Measurements from ENCODE around the gene NSD1.

Gene NSD1

DNA sequence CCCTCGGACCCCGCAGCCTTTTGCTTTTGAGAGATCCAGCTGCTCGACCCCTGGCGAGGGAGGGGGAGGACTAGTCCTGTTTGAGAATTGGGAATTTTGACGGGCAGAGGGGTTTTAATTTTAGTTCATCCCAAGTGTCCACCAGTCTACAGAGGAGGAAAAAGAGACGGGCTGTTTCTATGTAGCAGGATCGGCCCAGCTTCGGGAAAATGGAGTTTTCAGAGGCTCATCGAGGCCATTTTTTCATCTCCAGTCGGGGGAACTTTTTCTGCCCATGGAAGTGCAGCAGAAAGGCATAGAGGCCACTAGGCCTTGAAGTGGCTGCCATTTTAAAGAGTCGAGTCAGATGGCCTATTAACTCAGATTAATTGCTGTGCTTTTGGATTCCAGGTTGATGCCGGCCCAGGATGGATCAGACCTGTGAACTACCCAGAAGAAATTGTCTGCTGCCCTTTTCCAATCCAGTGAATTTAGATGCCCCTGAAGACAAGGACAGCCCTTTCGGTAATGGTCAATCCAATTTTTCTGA, 1.2 kb downstream of the NSD1 start:
- H3K4ac ChIP-seq (ENCODE audit: low read depth in 1 of 2, low read length in 2 of 2), result peak overlapping the region; percentile 80 to 96
- H2AK5ac ChIP-seq (ENCODE audit: low read length, severe bottlenecking), result peak overlapping the region; percentile 94
- no peak overlapping the region for H2BK12ac ChIP-seq (ENCODE audit: low read length in 2 of 2)
- H3K27ac ChIP-seq (ENCODE audit: low read length, poor library complexity, severe bottlenecking), result peak overlapping the region; percentile 51
- no peaks in the 10 kb centered on the region for H3K9me3 ChIP-seq (ENCODE audit: control insufficient read depth, low read length)
- H3K23ac ChIP-seq (ENCODE audit: low read length in 2 of 2), result peak overlapping the region in 1 of 2 experiments; percentile 83
- peak overlapping the region; percentile 92 for H3K9ac ChIP-seq (ENCODE audit: low read length)
- peak overlapping the region; percentile 99 to 100 for H3K18ac ChIP-seq (ENCODE audit: low read depth in 1 of 2, low read length in 2 of 2)
- WGBS, result 24% methylated on average over 13 of the region's 13 CpGs
- peaks cover 11 to 39% of the 10 kb centered on the region in 2 experiments for H3K36me3 ChIP-seq (ENCODE audit: control insufficient read depth in 1 of 2, insufficient read depth in 2 of 2, low read depth in 1 of 2, low read length in 2 of 2)
- H3K27me3 ChIP-seq (ENCODE audit: control insufficient read depth in 1 of 2, insufficient read depth in 1 of 2, low read length in 2 of 2), result no peaks in the 10 kb centered on the region
- H4K91ac ChIP-seq (ENCODE audit: low read length), result peak overlapping the region; percentile 99
- peak; percentile 36 for DNase-seq
- H2BK5ac ChIP-seq (ENCODE audit: low read depth, low read length, poor library complexity, severe bottlenecking), result no peak overlapping the region
- H2BK15ac ChIP-seq (ENCODE audit: low read depth, poor library complexity, severe bottlenecking), result no peak overlapping the region
- H3K79me1 ChIP-seq (replicated peaks; ENCODE audit: low read length, poor library complexity, severe bottlenecking), result peaks cover 6% of the 10 kb centered on the region
- peak overlapping the region; percentile 97 for H2BK120ac ChIP-seq (ENCODE audit: low read depth, low read length)
- H3K4me2 ChIP-seq (ENCODE audit: low read length, poor library complexity, severe bottlenecking), result peak overlapping the region; percentile 97
- H4K8ac ChIP-seq (ENCODE audit: low read length), result peak overlapping the region; percentile 100
- H2AFZ ChIP-seq (ENCODE audit: low read depth, low read length), result peak overlapping the region; percentile 48
- H3K4me1 ChIP-seq (ENCODE audit: control insufficient read depth, insufficient read depth, low read depth, low read length), result peaks cover 31% of the 10 kb centered on the region
- H3K14ac ChIP-seq (ENCODE audit: low read length in 2 of 2), result peak overlapping the region in 1 of 2 experiments; percentile 70
- peak overlapping the region; percentile 80 to 83 for H3K4me3 ChIP-seq (ENCODE audit: insufficient read depth in 1 of 2, low read depth in 1 of 2, low read length in 2 of 2)

DNA sequence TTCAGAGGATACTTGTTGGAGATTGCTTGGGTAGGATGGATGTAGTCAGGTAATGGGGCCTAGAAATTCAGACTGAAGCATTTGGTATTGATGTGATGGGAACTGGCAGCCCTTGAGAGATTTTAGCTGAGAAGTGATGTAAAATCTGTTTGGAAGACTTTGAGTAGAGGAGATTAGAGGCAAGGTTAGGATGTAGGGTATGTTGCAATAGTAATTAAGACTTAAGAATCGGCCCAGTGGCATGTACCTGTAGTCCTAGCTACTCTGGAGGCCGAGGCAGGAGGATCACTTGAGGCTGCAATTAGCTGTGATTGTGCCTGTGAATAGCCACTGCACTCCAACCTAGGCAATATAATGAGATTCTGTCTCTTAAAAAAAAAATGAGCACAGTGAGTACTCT, 6.7 kb downstream of the NSD1 start:
- Histone ChIP-seq H4K91ac (ENCODE audit: low read length) (no peak overlapping the region), H3K9me3 (ENCODE audit: control insufficient read depth, low read length) (no peaks in the 10 kb centered on the region), H2AFZ (ENCODE audit: low read depth, low read length) (no peak overlapping the region), H3K23ac (ENCODE audit: low read length in 2 of 2) (no peak overlapping the region), H2BK12ac (ENCODE audit: low read length in 2 of 2) (no peak overlapping the region), H2AK5ac (ENCODE audit: low read length, severe bottlenecking) (no peak overlapping the region), H3K79me1 (replicated peaks; ENCODE audit: low read length, poor library complexity, severe bottlenecking) (no peaks in the 10 kb centered on the region), H3K4ac (ENCODE audit: low read depth in 1 of 2, low read length in 2 of 2) (no peak overlapping the region), H2BK120ac (ENCODE audit: low read depth, low read length) (no peak overlapping the region), H3K9ac (ENCODE audit: low read length) (no peak overlapping the region), H3K27me3 (ENCODE audit: control insufficient read depth in 1 of 2, insufficient read depth in 1 of 2, low read length in 2 of 2) (no peaks in the 10 kb centered on the region), H4K8ac (ENCODE audit: low read length) (no peak overlapping the region), H2BK15ac (ENCODE audit: low read depth, poor library complexity, severe bottlenecking) (no peak overlapping the region), H3K14ac (ENCODE audit: low read length in 2 of 2) (no peak overlapping the region), H3K18ac (ENCODE audit: low read depth in 1 of 2, low read length in 2 of 2) (no peak overlapping the region), H3K4me2 (ENCODE audit: low read length, poor library complexity, severe bottlenecking) (no peak overlapping the region), H3K4me1 (ENCODE audit: control insufficient read depth, insufficient read depth, low read depth, low read length) (peaks cover 6% of the 10 kb centered on the region), H3K4me3 (ENCODE audit: insufficient read depth in 1 of 2, low read depth in 1 of 2, low read length in 2 of 2) (no peak overlapping the region), H2BK5ac (ENCODE audit: low read depth, low read length, poor library complexity, severe bottlenecking) (no peak overlapping the region), H3K36me3 (ENCODE audit: control insufficient read depth in 1 of 2, insufficient read depth in 2 of 2, low read depth in 1 of 2, low read length in 2 of 2) (peaks cover 27 to 81% of the 10 kb centered on the region in 2 experiments), H3K27ac (ENCODE audit: low read length, poor library complexity, severe bottlenecking) (no peak overlapping the region)
- WGBS, result 96% methylated on average over 2 of the region's 2 CpGs
- no peak for DNase-seq

DNA sequence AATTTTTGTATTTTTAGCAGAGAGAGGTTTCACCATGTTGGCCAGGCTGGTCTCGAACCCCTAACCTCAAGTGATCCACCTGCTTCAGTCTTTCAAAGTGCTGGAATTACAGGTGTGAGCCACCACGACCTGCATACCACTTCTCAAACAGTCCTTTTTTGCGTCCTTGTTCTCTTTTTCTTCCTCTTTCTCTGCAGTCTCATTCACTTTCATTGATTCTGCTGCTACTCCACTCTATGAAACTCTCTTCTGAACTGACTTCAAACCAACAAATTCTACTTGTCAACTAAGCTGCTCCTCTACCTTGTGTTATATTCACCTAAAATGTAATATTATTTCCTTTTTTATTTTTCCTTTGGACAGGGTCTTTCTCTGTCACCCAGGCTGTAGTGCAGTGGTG, 7.9 kb downstream of the NSD1 start:
- Histone ChIP-seq H3K14ac (ENCODE audit: low read length in 2 of 2) (no peak overlapping the region), H3K4me1 (ENCODE audit: control insufficient read depth, insufficient read depth, low read depth, low read length) (peaks cover 3% of the 10 kb centered on the region), H2BK15ac (ENCODE audit: low read depth, poor library complexity, severe bottlenecking) (no peak overlapping the region), H3K18ac (ENCODE audit: low read depth in 1 of 2, low read length in 2 of 2) (no peak overlapping the region), H4K91ac (ENCODE audit: low read length) (no peak overlapping the region), H3K23ac (ENCODE audit: low read length in 2 of 2) (no peak overlapping the region), H3K36me3 (ENCODE audit: control insufficient read depth in 1 of 2, insufficient read depth in 2 of 2, low read depth in 1 of 2, low read length in 2 of 2) (peaks cover 35 to 80% of the 10 kb centered on the region in 2 experiments), H3K9ac (ENCODE audit: low read length) (no peak overlapping the region), H2AFZ (ENCODE audit: low read depth, low read length) (no peak overlapping the region), H3K27me3 (ENCODE audit: control insufficient read depth in 1 of 2, insufficient read depth in 1 of 2, low read length in 2 of 2) (no peaks in the 10 kb centered on the region), H2AK5ac (ENCODE audit: low read length, severe bottlenecking) (no peak overlapping the region), H3K4ac (ENCODE audit: low read depth in 1 of 2, low read length in 2 of 2) (no peak overlapping the region), H3K4me3 (ENCODE audit: insufficient read depth in 1 of 2, low read depth in 1 of 2, low read length in 2 of 2) (no peak overlapping the region), H3K9me3 (ENCODE audit: control insufficient read depth, low read length) (no peaks in the 10 kb centered on the region), H4K8ac (ENCODE audit: low read length) (no peak overlapping the region), H2BK12ac (ENCODE audit: low read length in 2 of 2) (no peak overlapping the region), H3K79me1 (replicated peaks; ENCODE audit: low read length, poor library complexity, severe bottlenecking) (no peaks in the 10 kb centered on the region), H3K4me2 (ENCODE audit: low read length, poor library complexity, severe bottlenecking) (no peak overlapping the region), H3K27ac (ENCODE audit: low read length, poor library complexity, severe bottlenecking) (no peak overlapping the region), H2BK5ac (ENCODE audit: low read depth, low read length, poor library complexity, severe bottlenecking) (no peak overlapping the region), H2BK120ac (ENCODE audit: low read depth, low read length) (no peak overlapping the region)
- 89% methylated on average over 3 of the region's 3 CpGs for WGBS
- no peak for DNase-seq

DNA sequence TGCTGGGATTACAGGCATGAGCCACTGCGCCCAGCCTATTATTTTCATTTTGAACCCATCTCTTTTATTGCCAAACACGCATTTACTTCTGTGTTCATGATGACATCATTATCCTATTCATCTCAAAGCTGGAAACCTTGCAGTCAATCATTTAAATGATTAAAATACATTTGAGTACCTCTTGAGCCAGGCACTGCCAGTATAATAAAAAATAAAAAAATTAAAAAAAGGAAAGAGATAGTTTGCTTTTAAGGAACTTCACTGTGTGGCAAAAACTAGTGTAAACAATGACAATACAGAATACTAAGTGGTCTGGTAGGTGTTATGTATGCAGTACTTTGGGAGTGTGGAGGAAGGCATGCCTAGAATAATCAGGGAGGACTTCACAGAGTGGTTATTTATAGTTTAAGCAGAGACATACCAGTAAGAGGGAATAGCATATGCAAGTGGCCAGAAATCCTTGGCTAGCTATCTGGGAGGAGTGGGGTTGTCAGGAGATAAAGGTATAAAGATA, 8.6 kb downstream of the NSD1 start:
- Histone ChIP-seq H3K4me2 (ENCODE audit: low read length, poor library complexity, severe bottlenecking) (no peak overlapping the region), H2BK5ac (ENCODE audit: low read depth, low read length, poor library complexity, severe bottlenecking) (no peak overlapping the region), H3K4me3 (ENCODE audit: insufficient read depth in 1 of 2, low read depth in 1 of 2, low read length in 2 of 2) (no peak overlapping the region), H4K8ac (ENCODE audit: low read length) (no peak overlapping the region), H3K27me3 (ENCODE audit: control insufficient read depth in 1 of 2, insufficient read depth in 1 of 2, low read length in 2 of 2) (no peaks in the 10 kb centered on the region), H3K4ac (ENCODE audit: low read depth in 1 of 2, low read length in 2 of 2) (no peak overlapping the region), H3K14ac (ENCODE audit: low read length in 2 of 2) (no peak overlapping the region), H2BK12ac (ENCODE audit: low read length in 2 of 2) (no peak overlapping the region), H3K79me1 (replicated peaks; ENCODE audit: low read length, poor library complexity, severe bottlenecking) (no peaks in the 10 kb centered on the region), H3K18ac (ENCODE audit: low read depth in 1 of 2, low read length in 2 of 2) (no peak overlapping the region), H3K36me3 (ENCODE audit: control insufficient read depth in 1 of 2, insufficient read depth in 2 of 2, low read depth in 1 of 2, low read length in 2 of 2) (peaks cover 39 to 80% of the 10 kb centered on the region in 2 experiments), H2BK15ac (ENCODE audit: low read depth, poor library complexity, severe bottlenecking) (no peak overlapping the region), H3K23ac (ENCODE audit: low read length in 2 of 2) (no peak overlapping the region), H3K9ac (ENCODE audit: low read length) (no peak overlapping the region), H3K27ac (ENCODE audit: low read length, poor library complexity, severe bottlenecking) (no peak overlapping the region), H3K9me3 (ENCODE audit: control insufficient read depth, low read length) (no peaks in the 10 kb centered on the region), H2AFZ (ENCODE audit: low read depth, low read length) (no peak overlapping the region), H3K4me1 (ENCODE audit: control insufficient read depth, insufficient read depth, low read depth, low read length) (peaks cover 5% of the 10 kb centered on the region), H4K91ac (ENCODE audit: low read length) (no peak overlapping the region), H2AK5ac (ENCODE audit: low read length, severe bottlenecking) (no peak overlapping the region), H2BK120ac (ENCODE audit: low read depth, low read length) (no peak overlapping the region)
- 100% methylated on average over 2 of the region's 2 CpGs for WGBS
- peak; percentile 38 for DNase-seq
